Adrenal gland (tissue), 12 donors: ENCODE measurements around the gene CDK17. TPM values are rescaled to one million over a fixed set of nuclear protein-coding genes. Genes with fewer than 3 reads are reported as not detected.

Experiments used
- DNase-seq, 7 donors: peaks; one replicate each; pipeline ENCODE4 v3.0.0-alpha.2; 2019 to 2020
- H3K27ac ChIP-seq, 5 donors: fragments of 200-600 bp; sonication (generic) in 4 of 5; 1 replicate in 3 of 5; 2 replicates in 2 of 5; pipeline versions ENCODE4 v1.5.1 to v1.8.0; 2016 to 2020; ENCODE audit warnings: mild to moderate bottlenecking in 1 of 5
- H3K27me3 ChIP-seq: fragments of 200-600 bp; 2 replicates; pipeline ENCODE4 v1.8.0; 2021
- H3K36me3 ChIP-seq, 2 donors: fragments of 200-600 bp; replicated peaks in 1 of 2; 1 replicate in 1 of 2; 2 replicates in 1 of 2; pipeline versions ENCODE4 v1.5.1 to v1.8.0; 2018 to 2022
- H3K4me1 ChIP-seq, 2 donors: fragments of 200-600 bp; replicated peaks in 1 of 2; 1 replicate in 1 of 2; 2 replicates in 1 of 2; pipeline versions ENCODE4 v1.5.1 to v1.8.0; 2018 to 2021
- H3K4me3 ChIP-seq, 4 donors: fragments of 200-600 bp; sonication (generic) in 3 of 4; one replicate each; pipeline ENCODE4 v1.5.1; 2016 to 2018
- H3K9me3 ChIP-seq, 3 donors: fragments of 200-600 bp; sonication (generic) in 1 of 3; replicated peaks in 1 of 3; 1 replicate in 2 of 3; 2 replicates in 1 of 3; pipeline versions ENCODE4 v1.5.1 to v1.8.0; 2016 to 2021
- POLR2A ChIP-seq, 2 donors: fragments of 450-650 bp; IDR thresholded peaks; one replicate each; pipeline ENCODE4 v1.6.1; 2017; ENCODE audit warnings: antibody characterized with exemption in 2 of 2, mild to moderate bottlenecking in 2 of 2, moderate library complexity in 1 of 2
- WGBS, 4 donors: extraction: QIAGEN DNeasy Blood & Tissue Kit in 2 of 4; methylation state at CpG; one replicate each; pipeline versions ENCODE4 v1.1.5 to v1.1.7; 2013 to 2017; 5-methylcytosine and 5-hydroxymethylcytosine counted together
- intact Hi-C, 2 donors: fragments of 100-400 bp; cut with DNase I; formaldehyde crosslinking; loops; one replicate each; pipeline versions ENCODE4 v1.14.1 to v1.15.0; 2022 to 2023
- polyA plus RNA-seq, 3 donors: library from polyadenylated mRNA; stranded (reverse); fragments of 200-250 nt in 2 of 3; fragments of 350-450 nt in 1 of 3; fragmentation: Illumina TruSeq in 1 of 3; extraction: RNeasy Lipid Tissue Mini Kit (QIAGEN cat#74804) in 1 of 3; gene quantifications; one replicate each; pipeline ENCODE4 v1.2.3, GENCODE V29; 2013 to 2014
- total RNA-seq, 9 donors: library from RNA; depleted of rRNA in 4 of 9; stranded (reverse); fragments of >200 nt in 4 of 9; fragments of 120-200 nt in 1 of 9; fragmentation: NEBNext Ultra II Directional in 1 of 9; extraction: Animal tissue kit (Norgen Biotek cat#: 25700) in 1 of 9; gene quantifications; one replicate each; pipeline versions ENCODE4 v1.1.0 to v1.2.4, GENCODE V29; 2013 to 2023
- TF ChIP-seq, protein P1 (sequence below), 6 experiments: fragments of 450-650 bp in 4 of 6; fragments of 200-600 bp in 2 of 6; sonication (generic) in 1 of 6; IDR thresholded peaks; 1 replicate in 5 of 6; 2 replicates in 1 of 6; pipeline versions ENCODE4 v1.5.1 to v1.8.0; 2016 to 2021; ENCODE audit warnings: antibody characterized with exemption in 6 of 6, mild to moderate bottlenecking in 2 of 6, moderate library complexity in 1 of 6
- donor health status: healthy with polysubstance abuse.
- donor health status: Bipolar disorder and iron deficiency.
- donor health status: DM: yes; HTN: yes; CAD: no.
- donor health status: DM: no; HTN: no; CAD: no.
- donor health status: DM: no; HTN: no; CAD: no.
- donor health status: DM: yes; HTN: yes; CAD: no.

CDK17 gene
- total and polyA plus RNA-seq, 12 donors, result 8.0 to 52.6 (median 21.1) TPM

DNA sequence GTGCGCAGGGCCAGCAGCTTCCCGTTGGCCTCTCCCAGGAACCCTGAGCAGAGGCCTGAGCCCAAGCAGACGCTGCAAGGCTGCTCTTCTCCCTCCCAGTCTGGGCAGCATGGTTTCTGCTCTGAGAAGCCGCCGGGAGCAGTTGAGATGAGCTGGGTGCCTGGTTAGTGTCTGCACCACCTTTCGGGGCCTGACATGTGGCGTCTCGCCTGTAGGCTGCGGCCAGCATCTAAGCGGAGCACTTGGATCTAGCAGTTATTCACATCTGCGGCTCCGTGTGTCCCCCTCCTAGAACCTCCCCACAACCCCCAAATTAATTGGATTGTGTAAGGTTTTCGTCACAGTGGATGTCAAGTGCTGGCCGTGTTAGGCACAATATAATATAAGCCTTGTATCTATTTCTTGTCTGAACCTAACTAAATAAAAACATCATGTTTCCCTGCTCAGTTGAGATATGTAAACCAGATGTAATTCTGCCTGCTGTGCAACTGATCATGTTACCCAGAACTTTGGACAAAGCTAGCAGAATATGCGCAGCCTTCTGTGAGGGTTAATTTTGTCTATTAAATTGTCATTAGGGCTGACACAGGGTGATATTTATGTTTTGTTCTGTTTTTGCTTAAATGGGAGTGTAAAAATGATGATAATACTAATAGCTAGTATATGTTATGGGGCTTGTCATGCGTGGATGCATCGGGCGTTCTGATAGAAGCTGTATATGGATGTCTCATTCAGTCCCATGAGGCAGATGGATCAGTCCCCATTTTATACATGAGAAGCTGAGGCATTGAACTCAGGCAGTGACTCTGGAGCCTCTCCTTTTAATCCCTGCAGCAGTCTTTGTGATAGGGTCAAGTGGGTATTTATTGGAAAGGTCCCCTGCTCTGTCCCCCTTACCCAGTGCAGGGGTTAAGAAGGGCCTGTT lies 160.3 kb downstream of the CDK17 start:
- H3K4me1 ChIP-seq, result peaks cover 10 to 54% of the 10 kb centered on the region in 2 donors
- DNase-seq, result peak in 1 of 7 donors; percentile 88
- peak in 1 of 2 donors; percentile 37 for TF ChIP-seq POLR2A (IDR thresholded peaks at IDR 0.05)
- TF ChIP-seq, protein P1, sequence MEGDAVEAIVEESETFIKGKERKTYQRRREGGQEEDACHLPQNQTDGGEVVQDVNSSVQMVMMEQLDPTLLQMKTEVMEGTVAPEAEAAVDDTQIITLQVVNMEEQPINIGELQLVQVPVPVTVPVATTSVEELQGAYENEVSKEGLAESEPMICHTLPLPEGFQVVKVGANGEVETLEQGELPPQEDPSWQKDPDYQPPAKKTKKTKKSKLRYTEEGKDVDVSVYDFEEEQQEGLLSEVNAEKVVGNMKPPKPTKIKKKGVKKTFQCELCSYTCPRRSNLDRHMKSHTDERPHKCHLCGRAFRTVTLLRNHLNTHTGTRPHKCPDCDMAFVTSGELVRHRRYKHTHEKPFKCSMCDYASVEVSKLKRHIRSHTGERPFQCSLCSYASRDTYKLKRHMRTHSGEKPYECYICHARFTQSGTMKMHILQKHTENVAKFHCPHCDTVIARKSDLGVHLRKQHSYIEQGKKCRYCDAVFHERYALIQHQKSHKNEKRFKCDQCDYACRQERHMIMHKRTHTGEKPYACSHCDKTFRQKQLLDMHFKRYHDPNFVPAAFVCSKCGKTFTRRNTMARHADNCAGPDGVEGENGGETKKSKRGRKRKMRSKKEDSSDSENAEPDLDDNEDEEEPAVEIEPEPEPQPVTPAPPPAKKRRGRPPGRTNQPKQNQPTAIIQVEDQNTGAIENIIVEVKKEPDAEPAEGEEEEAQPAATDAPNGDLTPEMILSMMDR (IDR thresholded peaks at IDR 0.05), result no peak

GRCh38 chr12:96238336-96239047 lies 161.7 kb downstream of the CDK17 start:
- Histone ChIP-seq H3K4me3 (no peak overlapping the region), H3K36me3 (no peaks in the 10 kb centered on the region), H3K27me3 (no peaks in the 10 kb centered on the region), H3K27ac (peak overlapping the region in 3 of 5 donors; percentile 62 to 85 (median 83)), H3K4me1 (peaks cover 10 to 67% of the 10 kb centered on the region in 2 donors), H3K9me3 (no peaks in the 10 kb centered on the region)
- TF ChIP-seq POLR2A (IDR thresholded peaks at IDR 0.05), result no peak
- TF ChIP-seq, protein P1 (IDR thresholded peaks at IDR 0.05), result no peak
- intact Hi-C loops, result no loop called here
- DNase-seq, result no peak
- WGBS, 4 donors, result 53 to 70% (median 62%) methylated on average over 3 to 13 of the region's 13 CpGs

More for the DNA sequence above, 160.3 kb downstream of the CDK17 start:
- Histone ChIP-seq H3K27ac (peak overlapping the region in 1 of 5 donors; percentile 83), H3K27me3 (no peaks in the 10 kb centered on the region), H3K4me3 (no peak overlapping the region), H3K36me3 (no peaks in the 10 kb centered on the region), H3K9me3 (no peaks in the 10 kb centered on the region)
- WGBS, 4 donors, result 80 to 84% (median 80%) methylated on average over 14 to 18 of the region's 18 CpGs
- intact Hi-C loops, result no loop called here

DNA sequence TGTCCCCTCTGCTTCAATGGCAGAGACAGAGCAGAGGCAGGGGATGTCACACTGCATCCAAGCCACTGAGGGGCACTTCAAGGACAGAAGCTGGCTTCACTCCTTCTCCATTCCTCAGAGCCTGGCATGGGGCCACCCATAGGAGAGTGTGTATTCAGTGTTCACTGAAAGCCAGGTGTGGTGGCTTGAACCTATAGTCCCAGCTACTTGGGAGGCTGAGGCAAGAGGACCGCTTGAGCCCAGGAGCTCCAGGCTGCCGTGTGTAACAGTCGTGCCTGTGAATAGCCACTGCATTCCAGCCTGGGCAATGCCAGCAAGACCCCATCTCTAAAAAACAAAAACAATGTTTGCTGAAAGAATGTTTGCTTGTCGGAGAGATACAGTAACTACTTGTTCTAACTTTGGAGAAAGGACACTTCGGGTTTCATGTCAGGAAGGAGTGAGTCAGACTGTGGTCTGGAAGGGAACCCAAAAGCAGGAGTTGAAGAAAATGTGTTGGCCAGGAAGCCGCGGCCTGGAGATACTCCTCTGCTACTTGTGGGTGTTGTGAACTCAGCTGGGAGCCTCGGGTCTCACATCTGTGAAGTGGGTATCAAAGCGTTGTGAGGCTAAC lies 162.7 kb downstream of the CDK17 start:
- Histone ChIP-seq H3K27ac (peak overlapping the region in 4 of 5 donors; percentile 62 to 85 (median 75)), H3K4me1 (peaks cover 10 to 65% of the 10 kb centered on the region in 2 donors), H3K27me3 (no peaks in the 10 kb centered on the region), H3K9me3 (no peaks in the 10 kb centered on the region), H3K36me3 (no peaks in the 10 kb centered on the region), H3K4me3 (peak overlapping the region in 1 of 4 donors; percentile 16)
- DNase-seq, result peak in 6 of 7 donors; percentile 70 to 83 (median 74)
- 17 to 38% (median 35%) methylated on average over 9 of the region's 9 CpGs for WGBS, 4 donors
- peak in 1 of 2 donors; percentile 21 for TF ChIP-seq POLR2A (IDR thresholded peaks at IDR 0.05)
- TF ChIP-seq, protein P1 (IDR thresholded peaks at IDR 0.05), result no peak
- intact Hi-C loops, result no loop called here

- Histone ChIP-seq H3K27me3 (no peaks in the 10 kb centered on the region), H3K9me3 (no peaks in the 10 kb centered on the region), H3K36me3 (no peaks in the 10 kb centered on the region), H3K27ac (peak overlapping the region in 3 of 5 donors; percentile 67 to 85 (median 83)), H3K4me3 (no peak overlapping the region), H3K4me1 (peaks cover 10 to 60% of the 10 kb centered on the region in 2 donors)
- WGBS, 4 donors, result 82 to 88% (median 85%) methylated on average over 5 to 7 of the region's 7 CpGs
- intact Hi-C loops, result no loop called here
- DNase-seq, result no peak
- TF ChIP-seq POLR2A (IDR thresholded peaks at IDR 0.05), result no peak
- TF ChIP-seq, protein P1 (IDR thresholded peaks at IDR 0.05), result no peak
Measured at GRCh38 chr12:96237035-96237434, 163.2 kb downstream of the CDK17 start.
